HG03354 (cell line): ENCODE data around the gene KRTAP10-12.

Experiments used
- ATAC-seq: cut with Tn5 transposase; IDR thresholded peaks from one replicate; pipeline ENCODE4 v1.9.1; 2021; ENCODE audit warnings: mild to moderate bottlenecking; ENCODE audit not compliant: unreplicated experiment, poor library complexity, severe bottlenecking

KRTAP10-12 gene

GRCh38 chr21:44727757-44728156 is 30.8 kb downstream of the KRTAP10-12 start:
- no peak for ATAC-seq

GRCh38 chr21:44728716-44729115 is 31.7 kb downstream of the KRTAP10-12 start:
- ATAC-seq: no peak

GRCh38 chr21:44729336-44730027 is 32.5 kb downstream of the KRTAP10-12 start:
- ATAC-seq: no peak

- ATAC-seq: no peak
Observed at GRCh38 chr21:44730028-44730395, 33.0 kb downstream of the KRTAP10-12 start.

GRCh38 chr21:44730951-44731579 is 34.1 kb downstream of the KRTAP10-12 start:
- no peak for ATAC-seq

GRCh38 chr21:44732263-44732662 is 35.3 kb downstream of the KRTAP10-12 start:
- ATAC-seq: no peak

GRCh38 chr21:44732956-44733355 is 36.0 kb downstream of the KRTAP10-12 start:
- ATAC-seq: no peak

- no peak for ATAC-seq
Observed at GRCh38 chr21:44734026-44734745, 37.2 kb downstream of the KRTAP10-12 start.

GRCh38 chr21:44734841-44735240 is 37.9 kb downstream of the KRTAP10-12 start:
- ATAC-seq: no peak

- no peak for ATAC-seq
Observed at GRCh38 chr21:44735821-44736220, 38.8 kb downstream of the KRTAP10-12 start.

- no peak for ATAC-seq
Observed at GRCh38 chr21:44736291-44737004, 39.5 kb downstream of the KRTAP10-12 start.

- no peak for ATAC-seq
Observed at GRCh38 chr21:44737706-44738354, 40.9 kb downstream of the KRTAP10-12 start.

- no peak for ATAC-seq
Observed at GRCh38 chr21:44738621-44739020, 41.6 kb downstream of the KRTAP10-12 start.

- no peak for ATAC-seq
Observed at GRCh38 chr21:44739316-44739715, 42.3 kb downstream of the KRTAP10-12 start.

GRCh38 chr21:44740742-44741141 is 43.8 kb downstream of the KRTAP10-12 start:
- no peak for ATAC-seq

GRCh38 chr21:44741921-44742320 is 44.9 kb downstream of the KRTAP10-12 start:
- no peak for ATAC-seq

GRCh38 chr21:44742418-44743153 is 45.6 kb downstream of the KRTAP10-12 start:
- ATAC-seq: no peak
